ENCODE results near the gene PTPRG.

DNA sequence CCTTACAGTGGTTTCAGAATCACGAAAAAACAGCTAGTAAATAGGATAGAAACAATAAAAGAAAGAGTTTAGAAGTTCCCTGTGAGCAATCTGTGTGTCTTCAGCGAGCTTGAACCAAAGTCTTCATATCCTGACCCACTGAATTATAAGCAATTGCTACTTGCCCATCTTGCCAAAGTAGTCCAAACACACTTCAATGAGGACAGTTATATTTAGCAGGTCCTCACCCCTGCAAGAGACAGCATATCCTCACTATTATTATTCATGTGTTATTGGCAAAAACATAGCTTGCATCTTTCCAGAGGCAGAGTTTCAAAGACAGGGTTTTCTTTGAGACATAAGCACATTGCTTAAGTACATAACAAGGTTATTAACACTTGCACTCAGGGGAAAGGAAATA lies 734.2 kb downstream of the PTPRG start:
- TF ChIP-seq CTCF (IDR thresholded peaks at IDR 0.05) (no peak), POLR2AphosphoS5 (IDR thresholded peaks at IDR 0.05) (no peak)

Data from suprapubic skin (tissue), 3 donors.